Gastrocnemius medialis (tissue), 4 donors: Measurements from ENCODE around the gene SLC35F1.

ENCODE experiments used
- CTCF ChIP-seq, 5 experiments: fragments of 450-650 bp in 3 of 5; fragments of 200-600 bp in 2 of 5; sonication (generic) in 2 of 5; IDR thresholded peaks in 4 of 5; conservative IDR thresholded peaks in 1 of 5; 1 replicate in 4 of 5; 2 replicates in 1 of 5; pipeline ENCODE4 v1.5.1; 2016 to 2019; ENCODE audit warnings: antibody characterized with exemption in 5 of 5, mild to moderate bottlenecking in 3 of 5, moderate library complexity in 3 of 5
- POLR2A ChIP-seq, 2 donors: fragments of 450-650 bp; IDR thresholded peaks; one replicate each; pipeline ENCODE4 v1.6.1; 2017; ENCODE audit warnings: antibody characterized with exemption in 2 of 2, mild to moderate bottlenecking in 2 of 2, moderate library complexity in 2 of 2

- TF ChIP-seq POLR2A (IDR thresholded peaks at IDR 0.05) = no peak
- no peak for TF ChIP-seq CTCF (IDR thresholded peaks at IDR 0.05 in 4 of 5, conservative IDR thresholded peaks at IDR 0.05 in 1 of 5)
Measured at GRCh38 chr6:118344014-118344670, 437.1 kb downstream of the SLC35F1 start.
